Pancreas (tissue), 10 donors: ENCODE results near the gene RAC2. TPM values are rescaled to one million over a fixed set of nuclear protein-coding genes. Genes with fewer than 3 reads are reported as not detected.
A peak's percentile ranks its signal among the peaks of the same experiment; 100 is the strongest.

ENCODE experiments used
- ATAC-seq, 4 donors: fragments of 200-7000 bp; cut with Tn5 transposase; one replicate each; pipeline versions ENCODE4 v1.8.0 to v1.9.1; 2020; ENCODE audit warnings: mild to moderate bottlenecking in 4 of 4, moderate library complexity in 4 of 4
- DNase-seq, 6 donors: peaks; one replicate each; pipeline ENCODE4 v3.0.0-alpha.2; 2020
- FAIRE-seq: peaks from 2 replicates; lab custom pipeline; 2012; peaks lifted over from hg19 to GRCh38; lab: Jason Lieb, UNC
- H3K27ac ChIP-seq, 4 donors: fragments of 200-600 bp; sonication (generic); 1 replicate in 3 of 4; 2 replicates in 1 of 4; pipeline versions ENCODE4 v1.5.0 to v1.8.0; 2020
- H3K27me3 ChIP-seq, 4 donors: fragments of 200-600 bp; one replicate each; pipeline ENCODE4 v1.8.0; 2021
- H3K36me3 ChIP-seq, 3 donors: fragments of 200-600 bp; sonication (generic) in 1 of 3; one replicate each; pipeline versions ENCODE4 v1.5.0 to v1.8.0; 2020 to 2021
- H3K4me1 ChIP-seq, 3 donors: fragments of 200-600 bp; one replicate each; pipeline ENCODE4 v1.8.0; 2021
- H3K4me3 ChIP-seq, 4 donors: fragments of 200-600 bp; sonication (generic) in 2 of 4; one replicate each; pipeline versions ENCODE4 v1.5.0 to v1.8.0; 2020 to 2021
- H3K9me3 ChIP-seq, 4 donors: fragments of 200-600 bp; one replicate each; pipeline ENCODE4 v1.8.0; 2021
- WGBS, 2 donors: extraction: QIAGEN DNeasy Blood & Tissue Kit; methylation state at CpG; one replicate each; pipeline ENCODE4 v1.1.7; 2013; 5-methylcytosine and 5-hydroxymethylcytosine counted together
- intact Hi-C, 3 donors: fragments of 100-400 bp; cut with DNase I; formaldehyde crosslinking; loops; one replicate each; pipeline versions ENCODE4 v1.11.1 to v1.14.2; 2022
- polyA plus RNA-seq, 2 donors: library from polyadenylated mRNA; stranded (reverse); fragments of 200-250 nt; gene quantifications; one replicate each; pipeline ENCODE4 v1.2.3, GENCODE V29; 2013
- total RNA-seq, 6 donors: library from RNA; stranded (reverse); fragmentation: NEBNext Ultra II Directional in 4 of 6; extraction: Animal tissue kit (Norgen Biotek cat#: 25700) in 4 of 6; gene quantifications; one replicate each; pipeline versions ENCODE4 v1.2.1 to v1.2.4, GENCODE V29; 2021 to 2023
- TF ChIP-seq, protein P1 (sequence below), 4 donors: fragments of 200-600 bp; sonication (generic) in 3 of 4; IDR thresholded peaks; one replicate each; pipeline versions ENCODE4 v1.5.0 to v1.8.0; 2021; ENCODE audit warnings: antibody characterized with exemption in 4 of 4
- donor health status: healthy with polysubstance abuse.
- donor health status: DM: no; HTN: no; CAD: no; lungs with moderate emphysema.
- donor health status: DM: no; HTN: no; CAD: no.
- donor health status: control.
- donor health status: control.
- donor health status: Bipolar disorder and iron deficiency.
- donor health status: DM: yes; HTN: yes; CAD: no.
- donor health status: DM: no; HTN: no; CAD: no.
- donor health status: DM: no; HTN: no; CAD: no.
- donor health status: DM: yes; HTN: yes; CAD: no.

Gene RAC2
- total and polyA plus RNA-seq, 8 donors = 0.91 to 12.8 (median 3.0) TPM

DNA sequence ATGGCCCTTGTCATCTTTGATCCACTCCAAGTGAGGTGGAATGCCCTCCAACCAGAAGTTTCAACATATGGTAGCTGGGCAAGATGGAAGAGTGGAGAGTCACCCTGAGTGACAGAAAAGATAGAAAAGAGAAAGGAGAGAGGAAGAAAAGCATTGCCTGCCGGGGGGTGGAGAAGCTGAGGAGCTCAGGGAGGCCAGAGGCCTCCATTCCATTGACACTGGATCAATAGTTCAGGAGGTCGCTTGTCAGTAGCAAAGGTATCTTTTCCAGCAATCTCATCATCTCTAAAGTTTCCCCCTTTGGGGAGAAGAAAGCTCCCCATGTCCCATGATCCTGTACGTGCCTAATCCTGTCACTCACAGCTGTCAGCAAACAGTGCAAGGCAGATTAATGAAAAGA, 49.3 kb downstream of the RAC2 start:
- Histone ChIP-seq H3K27me3 (no peaks in the 10 kb centered on the region), H3K9me3 (no peaks in the 10 kb centered on the region), H3K27ac (no peak overlapping the region), H3K4me3 (no peak overlapping the region), H3K36me3 (no peaks in the 10 kb centered on the region), H3K4me1 (peaks cover 22 to 23% (median 23%) of the 10 kb centered on the region in 3 donors)
- FAIRE-seq (no peak), DNase-seq (no peak), ATAC-seq (no peak)
- intact Hi-C loops = no loop called here
- TF ChIP-seq, protein P1, sequence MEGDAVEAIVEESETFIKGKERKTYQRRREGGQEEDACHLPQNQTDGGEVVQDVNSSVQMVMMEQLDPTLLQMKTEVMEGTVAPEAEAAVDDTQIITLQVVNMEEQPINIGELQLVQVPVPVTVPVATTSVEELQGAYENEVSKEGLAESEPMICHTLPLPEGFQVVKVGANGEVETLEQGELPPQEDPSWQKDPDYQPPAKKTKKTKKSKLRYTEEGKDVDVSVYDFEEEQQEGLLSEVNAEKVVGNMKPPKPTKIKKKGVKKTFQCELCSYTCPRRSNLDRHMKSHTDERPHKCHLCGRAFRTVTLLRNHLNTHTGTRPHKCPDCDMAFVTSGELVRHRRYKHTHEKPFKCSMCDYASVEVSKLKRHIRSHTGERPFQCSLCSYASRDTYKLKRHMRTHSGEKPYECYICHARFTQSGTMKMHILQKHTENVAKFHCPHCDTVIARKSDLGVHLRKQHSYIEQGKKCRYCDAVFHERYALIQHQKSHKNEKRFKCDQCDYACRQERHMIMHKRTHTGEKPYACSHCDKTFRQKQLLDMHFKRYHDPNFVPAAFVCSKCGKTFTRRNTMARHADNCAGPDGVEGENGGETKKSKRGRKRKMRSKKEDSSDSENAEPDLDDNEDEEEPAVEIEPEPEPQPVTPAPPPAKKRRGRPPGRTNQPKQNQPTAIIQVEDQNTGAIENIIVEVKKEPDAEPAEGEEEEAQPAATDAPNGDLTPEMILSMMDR (IDR thresholded peaks at IDR 0.05) = no peak
- WGBS, 2 donors = 72 to 80% methylated on average over 3 of the region's 3 CpGs

DNA sequence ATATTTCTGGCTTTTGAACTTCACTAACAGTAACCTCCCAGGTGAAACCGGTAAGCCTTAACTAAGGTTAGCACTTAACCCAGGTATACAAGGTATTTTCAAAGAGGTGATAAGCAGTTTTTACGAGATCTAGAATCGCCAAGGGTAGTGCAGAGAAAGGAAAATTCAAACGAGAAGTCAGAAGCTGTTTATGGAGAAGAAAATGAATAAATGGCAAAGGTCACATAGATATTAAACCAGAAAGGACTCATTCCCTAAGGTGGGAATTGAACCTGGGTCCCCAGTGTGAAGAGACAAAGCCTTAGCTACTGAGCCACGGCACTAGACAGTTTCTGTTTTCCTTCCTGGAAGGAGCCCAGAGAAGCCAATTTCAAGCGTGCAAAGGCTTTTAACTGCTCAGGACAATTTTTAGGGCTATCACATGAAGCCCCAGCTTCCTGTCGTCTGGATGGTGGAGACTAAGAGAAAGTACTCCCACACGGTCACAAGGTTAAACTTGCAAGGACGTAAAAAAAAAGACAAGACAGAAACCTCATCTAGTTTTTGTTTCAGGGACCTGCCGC, 50.4 kb downstream of the RAC2 start:
- DNase-seq = no peak

DNA sequence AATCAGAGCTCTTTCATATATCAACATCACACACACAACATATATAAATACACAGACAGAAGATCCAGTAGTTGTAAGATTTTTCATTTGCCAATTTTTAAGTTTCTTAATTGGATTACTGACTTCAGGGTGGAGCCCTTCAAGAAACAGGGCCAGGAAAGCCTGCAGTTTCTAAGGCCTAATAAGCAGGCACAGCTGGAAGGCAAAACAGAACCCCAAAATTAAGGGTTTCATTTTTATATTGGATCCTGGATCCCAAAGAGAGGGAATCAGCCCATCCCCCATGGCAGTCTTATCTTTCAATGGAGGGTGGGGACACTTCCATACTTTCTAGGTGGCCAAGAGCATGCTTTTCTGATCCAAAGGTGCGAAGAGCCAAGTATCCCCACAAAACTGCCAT, 51.3 kb downstream of the RAC2 start:
- no peak overlapping the region for H3K4me3 ChIP-seq
- ATAC-seq (no peak), DNase-seq (no peak), FAIRE-seq (no peak)
- intact Hi-C loops = no loop called here
- no peaks in the 10 kb centered on the region for H3K9me3 ChIP-seq
- no peaks in the 10 kb centered on the region for H3K36me3 ChIP-seq
- no peak overlapping the region for H3K27ac ChIP-seq
- TF ChIP-seq, protein P1 (IDR thresholded peaks at IDR 0.05) = no peak
- peaks cover 14 to 16% (median 14%) of the 10 kb centered on the region in 3 donors for H3K4me1 ChIP-seq
- 96 to 98% methylated on average over 1 of the region's 1 CpG for WGBS, 2 donors
- H3K27me3 ChIP-seq = no peaks in the 10 kb centered on the region

More for the DNA sequence above, 50.4 kb downstream of the RAC2 start:
- H3K36me3 ChIP-seq = no peaks in the 10 kb centered on the region
- FAIRE-seq (no peak), ATAC-seq (no peak)
- TF ChIP-seq, protein P1 (IDR thresholded peaks at IDR 0.05) = no peak
- H3K27me3 ChIP-seq = no peaks in the 10 kb centered on the region
- H3K4me1 ChIP-seq = peaks cover 20 to 22% (median 20%) of the 10 kb centered on the region in 3 donors
- H3K9me3 ChIP-seq = no peaks in the 10 kb centered on the region
- no peak overlapping the region for H3K4me3 ChIP-seq
- intact Hi-C loops = no loop called here
- peak overlapping the region in 1 of 4 donors; percentile 2 for H3K27ac ChIP-seq
- 81 to 82% methylated on average over 10 of the region's 10 CpGs for WGBS, 2 donors

DNA sequence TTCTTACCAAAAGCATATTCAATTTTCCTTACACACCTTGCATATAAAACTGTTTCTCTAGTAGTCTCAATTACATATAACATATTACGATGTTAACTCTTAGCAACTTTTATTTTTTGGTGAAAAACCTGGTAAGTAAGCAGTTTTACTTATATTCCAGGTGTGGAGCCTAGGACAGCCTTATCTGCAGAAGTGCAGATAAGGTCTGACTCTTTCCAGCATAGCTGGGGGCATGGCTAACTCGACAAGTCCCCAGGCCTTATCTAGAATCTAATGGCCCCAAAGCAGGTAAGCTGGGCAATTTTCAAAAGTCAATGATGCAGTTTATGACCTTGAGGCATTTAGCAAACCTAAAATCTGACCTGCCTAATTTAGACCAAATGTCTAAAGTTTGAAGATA, 51.9 kb downstream of the RAC2 start:
- Histone ChIP-seq H3K27me3 (no peaks in the 10 kb centered on the region), H3K9me3 (no peaks in the 10 kb centered on the region), H3K27ac (no peak overlapping the region), H3K36me3 (no peaks in the 10 kb centered on the region), H3K4me1 (peaks cover 9 to 14% (median 9%) of the 10 kb centered on the region in 3 donors), H3K4me3 (no peak overlapping the region)
- TF ChIP-seq, protein P1 (IDR thresholded peaks at IDR 0.05) = no peak
- intact Hi-C loops = no loop called here
- DNase-seq (no peak), ATAC-seq (no peak), FAIRE-seq (no peak)
- 54% methylated on average over 2 of the region's 2 CpGs for WGBS, 2 donors

DNA sequence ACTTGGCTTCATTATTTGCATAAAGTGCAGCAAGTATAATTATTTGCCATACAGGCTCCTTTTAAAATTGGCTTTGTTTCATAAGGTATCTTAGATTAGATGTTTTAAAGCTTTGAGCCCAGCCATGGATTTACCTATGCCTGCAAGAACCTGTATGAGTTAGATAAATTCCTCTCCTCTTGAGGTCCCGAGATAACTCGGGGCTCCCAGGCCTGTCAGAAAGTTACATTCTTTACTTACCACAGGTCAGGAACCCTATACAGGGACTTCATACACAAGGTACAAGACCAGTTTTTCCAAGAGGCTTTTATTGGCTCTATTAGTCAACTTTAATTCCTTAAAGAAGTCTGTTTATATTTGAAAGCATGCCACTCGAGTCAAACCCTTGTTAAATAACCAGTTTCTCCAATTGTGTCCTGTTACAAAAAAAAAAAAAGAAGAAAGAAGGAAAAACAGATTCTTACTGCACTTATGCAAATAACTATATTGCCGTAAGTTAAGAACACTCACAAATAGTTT, 53.7 kb downstream of the RAC2 start:
- no peak for ATAC-seq
- TF ChIP-seq, protein P1 (IDR thresholded peaks at IDR 0.05) = no peak
- no peaks in the 10 kb centered on the region for H3K36me3 ChIP-seq
- no peak overlapping the region for H3K27ac ChIP-seq
- 57 to 91% methylated on average over 4 of the region's 4 CpGs for WGBS, 2 donors
- peaks cover 0 to 6% (median 0%) of the 10 kb centered on the region in 3 donors for H3K4me1 ChIP-seq
- H3K9me3 ChIP-seq = no peaks in the 10 kb centered on the region
- intact Hi-C loops = no loop called here
- H3K4me3 ChIP-seq = no peak overlapping the region
- H3K27me3 ChIP-seq = no peaks in the 10 kb centered on the region
- no peak for DNase-seq
- FAIRE-seq = no peak
